GM12864 (cell line): ENCODE data around the gene CCDC148.

Experiments
- DNase-seq: peaks from one replicate; pipeline ENCODE4 v3.0.0-alpha.2; 2011; ENCODE audit warnings: low read depth
- H3K4me3 ChIP-seq: 2 replicates; pipeline ENCODE4 v1.5.1; 2011; ENCODE audit warnings: mild to moderate bottlenecking, low read depth, low read length, control low read depth
- CTCF ChIP-seq: IDR thresholded peaks from 2 replicates; pipeline ENCODE4 v1.5.1; 2011; ENCODE audit warnings: low read depth, mild to moderate bottlenecking, moderate library complexity, low read length, control low read depth, inconsistent platforms; ENCODE audit errors: missing control alignments

CCDC148 gene

GRCh38 chr2:158391876-158392275 lies 64.7 kb downstream of the CCDC148 start:
- no peak for DNase-seq
- no peak overlapping the region for H3K4me3 ChIP-seq
- TF ChIP-seq CTCF = no peak

- no peak overlapping the region for H3K4me3 ChIP-seq
- DNase-seq = no peak
- TF ChIP-seq CTCF = no peak
These were observed 65.2 kb downstream of the CCDC148 start for GRCh38 chr2:158391361-158391760.

- no peak for TF ChIP-seq CTCF
- no peak overlapping the region for H3K4me3 ChIP-seq
- DNase-seq = no peak
These were observed 68.4 kb downstream of the CCDC148 start for GRCh38 chr2:158388159-158388558.

GRCh38 chr2:158385646-158386045 lies 70.9 kb downstream of the CCDC148 start:
- DNase-seq = no peak
- TF ChIP-seq CTCF = no peak

GRCh38 chr2:158381978-158382377 lies 74.6 kb downstream of the CCDC148 start:
- TF ChIP-seq CTCF = no peak
- no peak for DNase-seq

More at GRCh38 chr2:158385646-158386045, 70.9 kb downstream of the CCDC148 start:
- no peak overlapping the region for H3K4me3 ChIP-seq

GRCh38 chr2:158381205-158381604 lies 75.3 kb downstream of the CCDC148 start:
- no peak overlapping the region for H3K4me3 ChIP-seq
- no peak for TF ChIP-seq CTCF
- DNase-seq = no peak

More at GRCh38 chr2:158381978-158382377, 74.6 kb downstream of the CCDC148 start:
- H3K4me3 ChIP-seq = no peak overlapping the region

- TF ChIP-seq CTCF = no peak
- no peak overlapping the region for H3K4me3 ChIP-seq
- DNase-seq = no peak
These were observed 75.8 kb downstream of the CCDC148 start for GRCh38 chr2:158380746-158381145.
